SK-N-SH treated with all-trans-retinoic acid at 6 μM for 48 hours (cell line): ENCODE measurements around the gene RTF1.

Experiments
- ATAC-seq: fragments of 200-7000 bp; cut with Tn5 transposase; 3 replicates; pipeline ENCODE4 v1.9.1; 2020; ENCODE audit warnings: mild to moderate bottlenecking, moderate library complexity
- ARNTL ChIP-seq: fragments of 450-650 bp; formaldehyde crosslinking; IDR thresholded peaks from 2 replicates; pipeline ENCODE4 v1.5.0; 2020; ENCODE audit warnings: low read depth, mild to moderate bottlenecking, moderate library complexity, borderline replicate concordance
- BACH2 ChIP-seq: fragments of 250-450 bp; sonication (Bioruptor Pico); IDR thresholded peaks from 2 replicates; pipeline ENCODE4 v1.9.0; 2021; ENCODE audit warnings: mild to moderate bottlenecking, borderline replicate concordance
- CSDC2 ChIP-seq: fragments of 250-450 bp; sonication (Bioruptor Pico); IDR thresholded peaks from 2 replicates; pipeline ENCODE4 v1.5.0; 2020; ENCODE audit warnings: mild to moderate bottlenecking, moderate library complexity
- ESRRG ChIP-seq: fragments of 250-450 bp; sonication (Bioruptor Pico); IDR thresholded peaks from 2 replicates; pipeline ENCODE4 v1.6.1; 2021; ENCODE audit warnings: mild to moderate bottlenecking
- GLIS3 ChIP-seq: fragments of 250-450 bp; sonication (Bioruptor Pico); IDR thresholded peaks from 2 replicates; pipeline ENCODE4 v1.5.0; 2020; ENCODE audit warnings: mild to moderate bottlenecking, moderate library complexity
- ISL1 ChIP-seq: fragments of 250-450 bp; sonication (Bioruptor Pico); IDR thresholded peaks from 2 replicates; pipeline ENCODE4 v2.1.2; 2022; ENCODE audit warnings: mild to moderate bottlenecking, moderate library complexity
- OSR1 ChIP-seq: fragments of 250-450 bp; sonication (Bioruptor Pico); IDR thresholded peaks from 2 replicates; pipeline ENCODE4 v1.8.0; 2022; ENCODE audit warnings: moderate library complexity, mild to moderate bottlenecking, inconsistent platforms
- PPARA ChIP-seq: fragments of 250-450 bp; sonication (Bioruptor Pico); IDR thresholded peaks from 2 replicates; pipeline ENCODE4 v1.5.0; 2020; ENCODE audit warnings: mild to moderate bottlenecking, borderline replicate concordance
- RARB ChIP-seq: fragments of 250-450 bp; sonication (Bioruptor Pico); IDR thresholded peaks from 2 replicates; pipeline ENCODE4 v1.8.0; 2021; ENCODE audit warnings: mild to moderate bottlenecking, moderate library complexity
- SNAI2 ChIP-seq: fragments of 250-450 bp; sonication (Bioruptor Pico); IDR thresholded peaks from 2 replicates; pipeline ENCODE4 v1.5.0; 2020; ENCODE audit warnings: mild to moderate bottlenecking, moderate library complexity
- TOX ChIP-seq: fragments of 250-450 bp; sonication (Bioruptor Pico); IDR thresholded peaks from 2 replicates; pipeline ENCODE4 v1.8.0; 2021; ENCODE audit warnings: mild to moderate bottlenecking, moderate library complexity, borderline replicate concordance
- ZC3H10 ChIP-seq: fragments of 250-450 bp; sonication (Bioruptor Pico); IDR thresholded peaks from 2 replicates; pipeline ENCODE4 v1.5.1; 2021; ENCODE audit warnings: mild to moderate bottlenecking, moderate library complexity
- ZFP3 ChIP-seq: fragments of 250-450 bp; sonication (Bioruptor Pico); IDR thresholded peaks from 2 replicates; pipeline ENCODE4 v1.5.0; 2020; ENCODE audit warnings: mild to moderate bottlenecking, moderate library complexity
- ZFP30 ChIP-seq: fragments of 450-650 bp; formaldehyde crosslinking; IDR thresholded peaks from 2 replicates; pipeline ENCODE4 v1.5.0; 2022; ENCODE audit warnings: mild to moderate bottlenecking, moderate library complexity
- ZNF70 ChIP-seq: fragments of 450-650 bp; formaldehyde crosslinking; IDR thresholded peaks from 2 replicates; pipeline ENCODE4 v1.5.0; 2020; ENCODE audit warnings: mild to moderate bottlenecking, moderate library complexity
- ZNF8 ChIP-seq: fragments of 450-650 bp; formaldehyde crosslinking; IDR thresholded peaks from 2 replicates; pipeline ENCODE4 v1.5.0; 2020; ENCODE audit warnings: mild to moderate bottlenecking, moderate library complexity
- TF ChIP-seq, protein P1 (sequence below): fragments of 250-450 bp; sonication (Bioruptor Pico); IDR thresholded peaks from 2 replicates; pipeline ENCODE4 v1.5.1; 2021; ENCODE audit warnings: mild to moderate bottlenecking, moderate library complexity
- TF ChIP-seq, protein P2 (sequence below): fragments of 250-450 bp; sonication (Bioruptor Pico); IDR thresholded peaks from 2 replicates; pipeline ENCODE4 v1.8.0; 2020; ENCODE audit warnings: mild to moderate bottlenecking, moderate library complexity, borderline replicate concordance
- TF ChIP-seq, protein P3 (sequence below): fragments of 250-450 bp; sonication (Bioruptor Pico); IDR thresholded peaks from 2 replicates; pipeline ENCODE4 v1.5.0; 2020; ENCODE audit warnings: mild to moderate bottlenecking, moderate library complexity
- TF ChIP-seq, protein P4 (sequence below): fragments of 250-450 bp; sonication (Bioruptor Pico); IDR thresholded peaks from 2 replicates; pipeline ENCODE4 v1.5.1; 2020; ENCODE audit warnings: low read depth, mild to moderate bottlenecking, moderate library complexity
- TF ChIP-seq, protein P5 (sequence below): fragments of 250-450 bp; sonication (Bioruptor Pico); IDR thresholded peaks from 2 replicates; pipeline ENCODE4 v1.8.0; 2021; ENCODE audit warnings: low read depth, mild to moderate bottlenecking, moderate library complexity, borderline replicate concordance

The RTF1 gene

DNA sequence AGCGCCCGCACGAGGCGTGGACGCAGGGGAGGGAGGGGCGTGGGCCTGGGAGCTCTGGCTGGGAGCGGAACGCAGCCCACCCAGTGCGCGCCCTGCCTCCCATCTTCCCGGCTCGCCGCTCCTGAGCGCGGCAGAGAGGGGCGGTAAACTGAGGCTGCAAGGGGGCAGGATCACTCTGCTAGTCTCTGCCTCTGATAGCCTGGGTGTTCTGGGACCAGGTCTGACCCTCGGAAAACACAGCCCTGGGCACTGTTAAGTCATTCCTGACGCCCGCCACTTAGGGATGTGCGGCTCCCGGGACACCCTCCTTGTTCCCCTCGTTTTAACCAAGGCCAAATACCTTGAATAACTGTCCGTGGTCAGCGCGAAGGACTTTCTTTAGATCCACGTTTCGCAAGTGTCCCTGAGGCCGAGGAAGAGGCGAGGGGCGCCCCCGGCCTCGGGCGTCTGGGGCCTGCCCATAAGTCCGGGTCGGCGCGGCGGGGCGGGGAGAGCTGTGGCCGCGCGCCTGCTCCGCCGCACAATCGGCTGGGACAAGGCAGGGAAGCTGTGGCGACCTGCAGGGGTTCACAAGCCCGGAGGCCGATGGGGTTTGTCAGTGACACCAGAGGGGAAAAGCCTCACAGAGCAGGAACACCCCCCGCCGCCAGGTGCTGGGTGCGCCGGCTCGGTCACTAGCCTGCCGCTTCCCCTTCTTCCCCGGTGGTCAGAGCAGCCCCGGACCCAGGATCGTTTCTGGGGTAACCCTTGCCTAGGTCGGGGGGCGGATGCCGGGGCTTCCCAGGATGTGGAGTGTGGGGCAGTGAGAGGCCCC lies 78.2 kb downstream of the RTF1 start:
- ATAC-seq: no peak
- TF ChIP-seq ZNF8 (CRISPR knock-in tag): no peak
- TF ChIP-seq, all 23 proteins: peak for 0

DNA sequence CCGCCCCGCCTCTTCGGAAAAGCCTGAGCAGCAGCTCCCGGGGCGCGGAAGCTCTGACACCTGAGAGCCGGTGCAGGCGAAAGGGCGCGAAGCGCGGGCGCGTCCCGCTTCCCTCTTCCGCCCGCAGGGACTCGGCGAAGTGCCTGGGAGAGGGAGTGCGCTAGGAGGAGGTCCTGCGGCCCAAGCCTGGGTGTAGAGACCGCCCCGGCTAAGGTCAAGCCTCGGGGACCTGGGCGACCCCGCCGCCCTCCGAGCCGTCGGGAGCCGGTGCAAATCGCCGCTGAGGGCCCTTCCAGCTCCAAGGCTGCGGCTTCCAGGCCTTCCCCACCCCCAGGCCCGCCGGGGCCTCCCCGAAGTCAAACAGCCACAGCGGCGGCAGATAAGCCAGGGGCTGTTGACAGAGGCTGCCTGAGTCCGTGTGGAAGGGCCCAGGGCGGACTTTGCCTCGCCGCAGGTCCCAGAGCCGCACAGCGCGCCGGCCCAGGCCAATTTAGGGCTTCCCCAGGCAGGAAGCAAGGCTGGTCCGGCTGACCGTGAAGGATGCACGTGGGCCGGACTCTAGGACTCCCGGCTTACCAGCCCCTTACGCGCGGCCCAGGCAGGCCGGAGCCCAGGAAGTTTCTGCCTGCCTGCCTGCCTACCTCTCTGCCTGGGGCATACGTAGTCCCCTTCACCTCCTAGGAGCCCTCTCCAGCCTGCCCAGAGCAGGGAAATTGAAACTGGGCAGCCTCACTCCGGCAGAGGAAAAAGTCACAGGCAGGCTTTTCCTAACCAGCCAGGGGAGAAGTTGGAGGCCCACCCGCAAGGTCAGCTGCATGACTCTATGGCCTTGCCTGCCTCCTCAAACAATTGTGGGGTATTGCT lies 79.1 kb downstream of the RTF1 start:
- TF ChIP-seq ZC3H10 (CRISPR knock-in tag) (no peak), ZFP30 (CRISPR knock-in tag) (no peak), BACH2 (CRISPR knock-in tag) (no peak), GLIS3 (CRISPR knock-in tag) (no peak), ARNTL (no peak), TOX (CRISPR knock-in tag) (no peak), ISL1 (CRISPR knock-in tag) (no peak), RARB (no peak)
- TF ChIP-seq, protein P1, sequence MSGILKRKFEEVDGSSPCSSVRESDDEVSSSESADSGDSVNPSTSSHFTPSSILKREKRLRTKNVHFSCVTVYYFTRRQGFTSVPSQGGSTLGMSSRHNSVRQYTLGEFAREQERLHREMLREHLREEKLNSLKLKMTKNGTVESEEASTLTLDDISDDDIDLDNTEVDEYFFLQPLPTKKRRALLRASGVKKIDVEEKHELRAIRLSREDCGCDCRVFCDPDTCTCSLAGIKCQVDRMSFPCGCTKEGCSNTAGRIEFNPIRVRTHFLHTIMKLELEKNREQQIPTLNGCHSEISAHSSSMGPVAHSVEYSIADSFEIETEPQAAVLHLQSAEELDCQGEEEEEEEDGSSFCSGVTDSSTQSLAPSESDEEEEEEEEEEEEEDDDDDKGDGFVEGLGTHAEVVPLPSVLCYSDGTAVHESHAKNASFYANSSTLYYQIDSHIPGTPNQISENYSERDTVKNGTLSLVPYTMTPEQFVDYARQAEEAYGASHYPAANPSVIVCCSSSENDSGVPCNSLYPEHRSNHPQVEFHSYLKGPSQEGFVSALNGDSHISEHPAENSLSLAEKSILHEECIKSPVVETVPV (CRISPR knock-in tag): no peak
- TF ChIP-seq, all 23 proteins: peak for 0
- no peak for ATAC-seq

DNA sequence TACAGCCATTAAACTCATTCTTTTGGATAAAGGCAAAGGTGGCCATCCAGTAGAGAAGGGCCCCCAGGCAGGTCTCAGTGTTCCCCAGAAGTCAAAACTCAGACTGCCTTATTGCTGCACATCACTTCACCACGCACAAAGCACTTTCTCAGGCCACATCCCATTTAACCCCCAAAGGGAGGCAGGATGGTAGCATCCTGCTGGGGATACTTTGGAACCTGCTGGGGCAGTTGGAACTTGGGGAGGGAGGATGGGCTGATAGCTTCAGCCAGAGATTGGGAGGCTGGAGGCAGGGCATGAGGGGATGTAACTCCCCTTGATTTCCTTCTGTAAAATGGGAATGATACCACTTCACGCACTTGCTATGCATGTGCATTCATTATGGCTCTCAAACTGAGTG lies 81.8 kb downstream of the RTF1 start:
- ATAC-seq: no peak
- TF ChIP-seq PPARA (CRISPR knock-in tag): no peak
- TF ChIP-seq GLIS3 (CRISPR knock-in tag): no peak
- TF ChIP-seq BACH2 (CRISPR knock-in tag): no peak
- TF ChIP-seq SNAI2 (CRISPR knock-in tag): no peak
- TF ChIP-seq ZFP3 (CRISPR knock-in tag): no peak
- TF ChIP-seq ZFP30 (CRISPR knock-in tag): no peak
- TF ChIP-seq OSR1 (CRISPR knock-in tag): no peak
- no peak for TF ChIP-seq CSDC2 (CRISPR knock-in tag)
- no peak for TF ChIP-seq RARB
- no peak for TF ChIP-seq ISL1 (CRISPR knock-in tag)

DNA sequence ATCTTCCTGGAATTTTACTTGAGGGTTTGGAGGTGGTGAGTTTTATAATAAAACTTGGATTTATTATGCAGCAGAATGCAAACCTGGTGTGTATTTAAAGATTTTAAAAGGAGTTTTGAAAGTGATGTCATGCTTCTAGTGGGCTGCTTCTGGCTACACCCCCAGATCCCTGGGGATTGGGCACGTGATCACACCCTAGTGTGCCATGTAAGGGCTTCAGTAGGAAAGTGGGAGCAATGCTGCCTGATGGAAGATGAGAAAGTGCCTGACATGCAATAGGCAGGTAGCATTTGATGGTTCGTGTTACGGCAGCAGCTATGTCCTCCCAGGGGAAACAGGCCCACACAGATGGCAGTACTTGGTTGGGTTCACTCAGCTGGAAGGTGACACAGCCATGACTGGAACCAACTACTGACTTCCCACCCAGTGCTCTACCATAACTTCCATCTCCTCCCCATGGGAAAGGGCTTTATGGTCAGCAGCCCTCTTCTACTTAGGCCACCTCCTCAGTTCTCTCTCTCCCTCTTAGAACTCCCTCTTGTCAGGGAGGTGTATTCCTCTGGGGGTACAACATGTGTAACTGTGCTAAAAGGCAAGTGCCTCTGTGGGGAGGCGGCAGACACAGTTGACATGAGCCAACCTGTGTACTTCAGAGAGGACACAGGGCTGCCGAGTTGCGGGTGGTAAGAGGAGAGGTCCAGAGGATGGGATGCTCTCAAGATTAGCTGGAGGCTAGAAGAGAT lies 82.4 kb downstream of the RTF1 start:
- ATAC-seq: no peak
- TF ChIP-seq, protein P2, sequence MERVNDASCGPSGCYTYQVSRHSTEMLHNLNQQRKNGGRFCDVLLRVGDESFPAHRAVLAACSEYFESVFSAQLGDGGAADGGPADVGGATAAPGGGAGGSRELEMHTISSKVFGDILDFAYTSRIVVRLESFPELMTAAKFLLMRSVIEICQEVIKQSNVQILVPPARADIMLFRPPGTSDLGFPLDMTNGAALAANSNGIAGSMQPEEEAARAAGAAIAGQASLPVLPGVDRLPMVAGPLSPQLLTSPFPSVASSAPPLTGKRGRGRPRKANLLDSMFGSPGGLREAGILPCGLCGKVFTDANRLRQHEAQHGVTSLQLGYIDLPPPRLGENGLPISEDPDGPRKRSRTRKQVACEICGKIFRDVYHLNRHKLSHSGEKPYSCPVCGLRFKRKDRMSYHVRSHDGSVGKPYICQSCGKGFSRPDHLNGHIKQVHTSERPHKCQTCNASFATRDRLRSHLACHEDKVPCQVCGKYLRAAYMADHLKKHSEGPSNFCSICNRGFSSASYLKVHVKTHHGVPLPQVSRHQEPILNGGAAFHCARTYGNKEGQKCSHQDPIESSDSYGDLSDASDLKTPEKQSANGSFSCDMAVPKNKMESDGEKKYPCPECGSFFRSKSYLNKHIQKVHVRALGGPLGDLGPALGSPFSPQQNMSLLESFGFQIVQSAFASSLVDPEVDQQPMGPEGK: no peak
- TF ChIP-seq, protein P3, sequence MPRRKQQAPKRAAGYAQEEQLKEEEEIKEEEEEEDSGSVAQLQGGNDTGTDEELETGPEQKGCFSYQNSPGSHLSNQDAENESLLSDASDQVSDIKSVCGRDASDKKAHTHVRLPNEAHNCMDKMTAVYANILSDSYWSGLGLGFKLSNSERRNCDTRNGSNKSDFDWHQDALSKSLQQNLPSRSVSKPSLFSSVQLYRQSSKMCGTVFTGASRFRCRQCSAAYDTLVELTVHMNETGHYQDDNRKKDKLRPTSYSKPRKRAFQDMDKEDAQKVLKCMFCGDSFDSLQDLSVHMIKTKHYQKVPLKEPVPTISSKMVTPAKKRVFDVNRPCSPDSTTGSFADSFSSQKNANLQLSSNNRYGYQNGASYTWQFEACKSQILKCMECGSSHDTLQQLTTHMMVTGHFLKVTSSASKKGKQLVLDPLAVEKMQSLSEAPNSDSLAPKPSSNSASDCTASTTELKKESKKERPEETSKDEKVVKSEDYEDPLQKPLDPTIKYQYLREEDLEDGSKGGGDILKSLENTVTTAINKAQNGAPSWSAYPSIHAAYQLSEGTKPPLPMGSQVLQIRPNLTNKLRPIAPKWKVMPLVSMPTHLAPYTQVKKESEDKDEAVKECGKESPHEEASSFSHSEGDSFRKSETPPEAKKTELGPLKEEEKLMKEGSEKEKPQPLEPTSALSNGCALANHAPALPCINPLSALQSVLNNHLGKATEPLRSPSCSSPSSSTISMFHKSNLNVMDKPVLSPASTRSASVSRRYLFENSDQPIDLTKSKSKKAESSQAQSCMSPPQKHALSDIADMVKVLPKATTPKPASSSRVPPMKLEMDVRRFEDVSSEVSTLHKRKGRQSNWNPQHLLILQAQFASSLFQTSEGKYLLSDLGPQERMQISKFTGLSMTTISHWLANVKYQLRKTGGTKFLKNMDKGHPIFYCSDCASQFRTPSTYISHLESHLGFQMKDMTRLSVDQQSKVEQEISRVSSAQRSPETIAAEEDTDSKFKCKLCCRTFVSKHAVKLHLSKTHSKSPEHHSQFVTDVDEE: no peak
- no peak for TF ChIP-seq RARB
- no peak for TF ChIP-seq ARNTL
- no peak for TF ChIP-seq CSDC2 (CRISPR knock-in tag)
- TF ChIP-seq ZNF70 (CRISPR knock-in tag): no peak
- TF ChIP-seq ISL1 (CRISPR knock-in tag): no peak
- TF ChIP-seq TOX (CRISPR knock-in tag): no peak
- no peak for TF ChIP-seq PPARA (CRISPR knock-in tag)
- no peak for TF ChIP-seq ESRRG
- no peak for TF ChIP-seq SNAI2 (CRISPR knock-in tag)
- no peak for TF ChIP-seq GLIS3 (CRISPR knock-in tag)
- no peak for TF ChIP-seq ZFP3 (CRISPR knock-in tag)
- TF ChIP-seq BACH2 (CRISPR knock-in tag): no peak
- TF ChIP-seq, protein P4, sequence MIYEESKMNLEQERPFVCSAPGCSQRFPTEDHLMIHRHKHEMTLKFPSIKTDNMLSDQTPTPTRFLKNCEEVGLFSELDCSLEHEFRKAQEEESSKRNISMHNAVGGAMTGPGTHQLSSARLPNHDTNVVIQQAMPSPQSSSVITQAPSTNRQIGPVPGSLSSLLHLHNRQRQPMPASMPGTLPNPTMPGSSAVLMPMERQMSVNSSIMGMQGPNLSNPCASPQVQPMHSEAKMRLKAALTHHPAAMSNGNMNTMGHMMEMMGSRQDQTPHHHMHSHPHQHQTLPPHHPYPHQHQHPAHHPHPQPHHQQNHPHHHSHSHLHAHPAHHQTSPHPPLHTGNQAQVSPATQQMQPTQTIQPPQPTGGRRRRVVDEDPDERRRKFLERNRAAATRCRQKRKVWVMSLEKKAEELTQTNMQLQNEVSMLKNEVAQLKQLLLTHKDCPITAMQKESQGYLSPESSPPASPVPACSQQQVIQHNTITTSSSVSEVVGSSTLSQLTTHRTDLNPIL (CRISPR knock-in tag): no peak
- TF ChIP-seq, protein P1 (CRISPR knock-in tag): no peak
- TF ChIP-seq, protein P5, sequence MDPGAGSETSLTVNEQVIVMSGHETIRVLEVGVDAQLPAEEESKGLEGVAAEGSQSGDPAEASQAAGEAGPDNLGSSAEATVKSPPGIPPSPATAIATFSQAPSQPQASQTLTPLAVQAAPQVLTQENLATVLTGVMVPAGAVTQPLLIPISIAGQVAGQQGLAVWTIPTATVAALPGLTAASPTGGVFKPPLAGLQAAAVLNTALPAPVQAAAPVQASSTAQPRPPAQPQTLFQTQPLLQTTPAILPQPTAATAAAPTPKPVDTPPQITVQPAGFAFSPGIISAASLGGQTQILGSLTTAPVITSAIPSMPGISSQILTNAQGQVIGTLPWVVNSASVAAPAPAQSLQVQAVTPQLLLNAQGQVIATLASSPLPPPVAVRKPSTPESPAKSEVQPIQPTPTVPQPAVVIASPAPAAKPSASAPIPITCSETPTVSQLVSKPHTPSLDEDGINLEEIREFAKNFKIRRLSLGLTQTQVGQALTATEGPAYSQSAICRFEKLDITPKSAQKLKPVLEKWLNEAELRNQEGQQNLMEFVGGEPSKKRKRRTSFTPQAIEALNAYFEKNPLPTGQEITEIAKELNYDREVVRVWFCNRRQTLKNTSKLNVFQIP: no peak
- no peak for TF ChIP-seq ZFP30 (CRISPR knock-in tag)
